ENCODE data around the gene DNAH6.

DNAH6 gene

DNA sequence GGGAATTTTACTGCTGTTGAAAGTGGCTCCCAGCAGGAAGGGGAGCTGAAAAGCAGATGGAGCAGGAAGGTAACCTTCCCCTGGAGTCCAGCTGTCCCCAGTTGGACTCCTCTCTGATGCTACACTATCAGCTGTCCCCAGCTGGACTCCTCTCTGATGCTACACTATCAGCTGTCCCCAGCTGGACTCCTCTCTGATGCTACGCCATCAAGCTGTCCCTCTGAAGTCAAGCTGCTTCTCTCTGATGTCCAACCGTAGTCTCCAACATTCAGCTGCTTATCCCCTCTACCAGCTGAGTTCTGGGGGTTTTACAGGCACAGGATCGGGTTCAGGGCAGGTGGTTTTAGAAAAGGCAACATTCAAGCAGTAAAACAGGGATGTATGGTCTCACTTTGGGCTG is 37.4 kb upstream of the DNAH6 start:
- DNase-seq (ENCODE audit: extremely low read depth, low read depth), result no peak
- TF ChIP-seq, protein P1, sequence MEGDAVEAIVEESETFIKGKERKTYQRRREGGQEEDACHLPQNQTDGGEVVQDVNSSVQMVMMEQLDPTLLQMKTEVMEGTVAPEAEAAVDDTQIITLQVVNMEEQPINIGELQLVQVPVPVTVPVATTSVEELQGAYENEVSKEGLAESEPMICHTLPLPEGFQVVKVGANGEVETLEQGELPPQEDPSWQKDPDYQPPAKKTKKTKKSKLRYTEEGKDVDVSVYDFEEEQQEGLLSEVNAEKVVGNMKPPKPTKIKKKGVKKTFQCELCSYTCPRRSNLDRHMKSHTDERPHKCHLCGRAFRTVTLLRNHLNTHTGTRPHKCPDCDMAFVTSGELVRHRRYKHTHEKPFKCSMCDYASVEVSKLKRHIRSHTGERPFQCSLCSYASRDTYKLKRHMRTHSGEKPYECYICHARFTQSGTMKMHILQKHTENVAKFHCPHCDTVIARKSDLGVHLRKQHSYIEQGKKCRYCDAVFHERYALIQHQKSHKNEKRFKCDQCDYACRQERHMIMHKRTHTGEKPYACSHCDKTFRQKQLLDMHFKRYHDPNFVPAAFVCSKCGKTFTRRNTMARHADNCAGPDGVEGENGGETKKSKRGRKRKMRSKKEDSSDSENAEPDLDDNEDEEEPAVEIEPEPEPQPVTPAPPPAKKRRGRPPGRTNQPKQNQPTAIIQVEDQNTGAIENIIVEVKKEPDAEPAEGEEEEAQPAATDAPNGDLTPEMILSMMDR (IDR thresholded peaks at IDR 0.05; ENCODE audit: low read depth, low read length), result no peak

DNA sequence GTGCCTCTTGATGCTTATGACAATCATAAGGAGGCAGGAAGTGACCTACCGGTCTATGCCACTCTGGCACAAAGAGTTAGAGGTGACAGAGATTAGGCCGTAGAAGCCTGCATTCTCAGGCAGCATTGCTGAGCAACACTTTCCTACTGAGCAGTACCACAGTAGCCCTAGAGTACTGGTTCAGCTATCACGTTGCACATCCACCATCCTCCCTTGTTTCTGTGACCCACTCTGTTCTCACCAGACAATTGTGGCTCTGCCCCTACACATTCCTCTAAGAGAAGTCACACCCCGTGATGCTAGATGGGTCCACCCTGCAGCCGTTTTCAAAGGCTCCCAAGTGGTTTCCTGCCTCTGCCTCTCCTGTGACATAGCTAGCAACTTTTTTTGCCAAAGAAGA is 34.6 kb upstream of the DNAH6 start:
- no peak for DNase-seq (ENCODE audit: extremely low read depth, low read depth)
- TF ChIP-seq, protein P1 (IDR thresholded peaks at IDR 0.05; ENCODE audit: low read depth, low read length), result no peak

DNA sequence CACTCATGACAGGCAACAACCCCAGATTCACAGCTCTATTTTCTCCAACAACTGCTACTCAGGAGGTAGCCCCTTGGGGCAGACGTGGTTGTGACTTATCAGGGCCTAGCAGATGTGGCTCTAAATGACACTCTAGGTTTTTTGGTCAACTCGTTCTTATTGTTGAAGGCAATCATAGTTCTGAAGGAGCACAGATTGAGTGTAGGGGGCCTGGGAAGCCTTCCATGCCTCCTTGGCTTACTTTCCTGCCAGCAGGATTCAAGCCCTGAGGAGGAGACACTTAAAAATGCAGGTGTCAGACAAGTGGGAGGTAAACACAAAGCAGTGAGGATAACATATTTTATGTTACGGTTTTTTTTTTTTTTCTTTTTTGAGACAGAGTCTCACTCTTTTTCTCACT is 33.7 kb upstream of the DNAH6 start:
- no peak for DNase-seq (ENCODE audit: extremely low read depth, low read depth)
- TF ChIP-seq, protein P1 (IDR thresholded peaks at IDR 0.05; ENCODE audit: low read depth, low read length), result no peak

DNA sequence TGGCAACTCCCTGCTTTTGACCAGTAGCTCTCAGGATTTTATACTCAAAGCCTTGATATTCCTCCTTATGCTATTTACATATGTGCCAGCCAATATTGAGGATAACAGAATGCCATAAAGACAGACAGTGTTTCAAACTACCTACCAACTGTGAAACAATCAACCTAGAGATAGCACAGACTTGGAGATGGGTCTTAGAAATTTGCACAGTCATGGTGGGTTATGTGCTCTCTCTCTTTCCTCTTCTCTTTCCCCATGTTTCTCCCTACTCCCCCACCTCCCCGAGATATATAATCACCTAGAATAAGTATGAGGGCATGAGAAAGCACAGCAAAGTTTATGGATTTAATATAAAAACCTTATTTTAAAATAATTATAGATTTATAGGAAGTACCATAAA is 33.0 kb upstream of the DNAH6 start:
- DNase-seq (ENCODE audit: extremely low read depth, low read depth), result no peak
- TF ChIP-seq, protein P1 (IDR thresholded peaks at IDR 0.05; ENCODE audit: low read depth, low read length), result no peak

DNA sequence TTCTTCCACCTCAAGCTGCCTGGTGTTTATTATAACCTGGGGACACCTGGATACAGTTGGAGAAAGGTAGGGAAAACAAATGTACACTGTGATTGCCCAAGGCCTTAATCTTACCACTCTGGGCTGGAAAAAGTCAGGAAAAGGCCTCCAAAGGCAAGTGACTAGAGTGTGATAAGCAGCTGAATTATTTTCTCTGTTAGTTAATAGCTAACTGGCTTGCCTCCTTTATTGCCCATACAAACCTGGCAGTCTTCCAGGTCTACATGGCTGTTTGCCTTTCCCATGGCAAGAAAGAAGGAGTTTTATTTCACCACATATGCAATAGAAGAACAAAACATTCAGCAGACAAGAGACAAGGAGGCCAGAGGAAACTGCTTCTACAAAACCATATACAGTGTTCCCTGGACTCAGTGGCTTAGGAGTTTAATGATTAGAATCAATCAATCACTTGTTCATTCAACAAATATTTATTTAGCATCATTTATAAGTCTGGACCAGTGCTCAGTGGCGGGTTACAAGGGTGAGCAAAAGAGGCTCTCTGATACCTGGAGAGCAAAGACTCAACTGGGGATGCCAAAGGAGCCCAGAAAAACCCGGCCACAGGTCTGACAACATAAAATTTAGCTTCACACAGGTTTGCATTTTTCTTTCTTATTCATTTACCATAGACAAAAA is 29.7 kb upstream of the DNAH6 start:
- TF ChIP-seq, protein P1 (IDR thresholded peaks at IDR 0.05; ENCODE audit: low read depth, low read length), result no peak
- DNase-seq (ENCODE audit: extremely low read depth, low read depth), result peak; percentile 32

DNA sequence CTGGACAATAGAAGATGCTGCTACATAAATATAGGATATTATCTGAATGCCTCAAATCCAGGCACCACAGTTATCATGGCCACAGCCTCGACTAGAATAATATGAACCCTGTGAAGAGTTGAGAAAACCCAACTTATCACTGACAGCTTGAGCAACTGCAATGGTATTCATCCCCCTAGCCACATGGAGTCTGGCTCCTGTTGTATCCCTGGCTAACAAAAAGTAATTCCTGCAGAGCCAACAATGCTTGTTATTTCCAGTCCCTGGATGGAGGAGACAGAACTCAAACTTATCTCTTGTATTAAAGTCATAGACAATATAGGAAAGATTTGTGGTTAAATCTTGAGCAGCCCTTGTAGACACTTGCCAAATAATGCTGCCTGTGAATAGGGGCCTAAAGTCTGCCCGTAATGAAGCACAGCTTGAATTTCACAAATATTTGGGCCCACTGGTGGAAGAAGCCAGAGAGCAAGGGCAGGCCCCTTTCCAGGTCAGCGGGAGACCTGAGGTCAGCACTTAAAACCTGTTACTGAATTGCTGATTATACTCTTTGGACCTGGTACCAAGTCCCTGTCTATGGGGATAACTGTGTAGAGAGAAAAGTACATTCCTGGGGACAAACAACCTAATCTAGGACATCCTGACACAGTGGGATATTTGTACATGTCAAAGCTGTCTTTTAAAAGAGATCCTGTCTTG is 28.9 kb upstream of the DNAH6 start:
- no peak for DNase-seq (ENCODE audit: extremely low read depth, low read depth)
- TF ChIP-seq, protein P1 (IDR thresholded peaks at IDR 0.05; ENCODE audit: low read depth, low read length), result no peak

DNA sequence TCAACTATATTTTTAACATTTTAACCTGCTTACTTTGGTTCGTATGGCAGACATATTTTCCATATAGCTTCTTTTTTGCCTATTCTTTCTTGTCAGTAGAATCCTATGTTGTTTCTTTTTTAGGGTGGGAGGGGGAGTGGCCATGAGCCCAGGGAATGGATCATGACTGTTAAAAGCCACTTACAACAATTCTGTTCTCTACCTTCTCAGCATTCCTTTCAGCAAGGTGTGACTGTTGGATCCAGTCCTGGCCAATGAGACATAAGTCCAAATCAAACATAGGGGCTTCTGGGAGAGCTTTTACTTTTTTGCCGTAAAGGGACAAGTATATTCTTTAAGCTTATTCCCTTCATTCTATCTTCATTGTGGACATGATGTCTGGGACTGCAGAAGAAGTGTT is 25.0 kb upstream of the DNAH6 start:
- no peak for DNase-seq (ENCODE audit: extremely low read depth, low read depth)

More for the DNA sequence above, 25.0 kb upstream of the DNAH6 start:
- TF ChIP-seq, protein P1 (IDR thresholded peaks at IDR 0.05; ENCODE audit: low read depth, low read length), result no peak
